ENCODE data around the gene MOB2. TPM values are rescaled to one million over a fixed set of nuclear protein-coding genes. Genes with fewer than 3 reads are reported as not detected.

MOB2 gene
- total RNA-seq, 1 donor from 2014 or later, result 31.3 TPM

GRCh38 chr11:1484695-1485503 is 1.7 kb downstream of the MOB2 start:
- Mint-ChIP-seq H3K27ac (no peak overlapping the region), H3K36me3 (no peaks in the 10 kb centered on the region), H3K9me3 (no peaks in the 10 kb centered on the region), H3K4me1 (peaks cover 5% of the 10 kb centered on the region), H3K27me3 (ENCODE audit: low read depth) (no peaks in the 10 kb centered on the region), H3K4me3 (no peak overlapping the region)
- DNase-seq (ENCODE audit: low spot score in 2 of 2, unreplicated experiment in 2 of 2), result no peak
- no peak for TF ChIP-seq CTCF (IDR thresholded peaks at IDR 0.05; ENCODE audit: unreplicated experiment)

GRCh38 chr11:1484061-1484671 is 2.4 kb downstream of the MOB2 start:
- H3K27ac Mint-ChIP-seq, result no peak overlapping the region
- no peak for TF ChIP-seq CTCF (IDR thresholded peaks at IDR 0.05; ENCODE audit: unreplicated experiment)
- no peak for DNase-seq (ENCODE audit: low spot score in 2 of 2, unreplicated experiment in 2 of 2)
- no peaks in the 10 kb centered on the region for H3K27me3 Mint-ChIP-seq (ENCODE audit: low read depth)
- H3K36me3 Mint-ChIP-seq, result no peaks in the 10 kb centered on the region
- peaks cover 5% of the 10 kb centered on the region for H3K4me1 Mint-ChIP-seq
- no peaks in the 10 kb centered on the region for H3K9me3 Mint-ChIP-seq
- no peak overlapping the region for H3K4me3 Mint-ChIP-seq

GRCh38 chr11:1483445-1483961 is 3.1 kb downstream of the MOB2 start:
- H3K27ac Mint-ChIP-seq, result no peak overlapping the region
- DNase-seq (ENCODE audit: low spot score in 2 of 2, unreplicated experiment in 2 of 2), result no peak
- peaks cover 6% of the 10 kb centered on the region for H3K36me3 Mint-ChIP-seq
- H3K27me3 Mint-ChIP-seq (ENCODE audit: low read depth), result no peaks in the 10 kb centered on the region
- H3K9me3 Mint-ChIP-seq, result no peaks in the 10 kb centered on the region
- H3K4me3 Mint-ChIP-seq, result no peak overlapping the region
- no peak for TF ChIP-seq CTCF (IDR thresholded peaks at IDR 0.05; ENCODE audit: unreplicated experiment)
- H3K4me1 Mint-ChIP-seq, result peaks cover 5% of the 10 kb centered on the region

- Mint-ChIP-seq H3K27me3 (ENCODE audit: low read depth) (no peaks in the 10 kb centered on the region), H3K36me3 (peaks cover 8% of the 10 kb centered on the region), H3K9me3 (no peaks in the 10 kb centered on the region), H3K4me1 (peaks cover 5% of the 10 kb centered on the region), H3K4me3 (no peak overlapping the region), H3K27ac (no peak overlapping the region)
- DNase-seq (ENCODE audit: low spot score in 2 of 2, unreplicated experiment in 2 of 2), result no peak
- TF ChIP-seq CTCF (IDR thresholded peaks at IDR 0.05; ENCODE audit: unreplicated experiment), result no peak
Measured at GRCh38 chr11:1482581-1483444, 3.8 kb downstream of the MOB2 start.

- H3K27ac Mint-ChIP-seq, result no peak overlapping the region
- TF ChIP-seq CTCF (IDR thresholded peaks at IDR 0.05; ENCODE audit: unreplicated experiment), result no peak
- H3K36me3 Mint-ChIP-seq, result peaks cover 13% of the 10 kb centered on the region
- H3K9me3 Mint-ChIP-seq, result no peaks in the 10 kb centered on the region
- no peak overlapping the region for H3K4me3 Mint-ChIP-seq
- no peaks in the 10 kb centered on the region for H3K27me3 Mint-ChIP-seq (ENCODE audit: low read depth)
- no peak for DNase-seq (ENCODE audit: low spot score in 2 of 2, unreplicated experiment in 2 of 2)
- H3K4me1 Mint-ChIP-seq, result peaks cover 5% of the 10 kb centered on the region
Measured at GRCh38 chr11:1481861-1482441, 4.6 kb downstream of the MOB2 start.

Measured in mesothelial cell of epicardium (in vitro differentiated cells).